Astrocyte (in vitro differentiated cells and primary cell): ENCODE data around the gene JMJD8.

ENCODE experiments used
- CTCF ChIP-seq: IDR thresholded peaks from 2 replicates; pipeline ENCODE4 v1.5.1; 2011; ENCODE audit warnings: low read depth, mild to moderate bottlenecking, inconsistent platforms, low read length, moderate library complexity; ENCODE audit not compliant: insufficient read depth
- EZH2 ChIP-seq: IDR thresholded peaks from 2 replicates; pipeline ENCODE4 v1.6.1; 2012; ENCODE audit warnings: mild to moderate bottlenecking, low read length, inconsistent platforms; ENCODE audit not compliant: insufficient read depth

- TF ChIP-seq CTCF (no peak), EZH2 (no peak)
Observed at GRCh38 chr16:674214-674881, 9.8 kb downstream of the JMJD8 start.
